ENCODE data around the gene TEP1.

TEP1 gene

DNA sequence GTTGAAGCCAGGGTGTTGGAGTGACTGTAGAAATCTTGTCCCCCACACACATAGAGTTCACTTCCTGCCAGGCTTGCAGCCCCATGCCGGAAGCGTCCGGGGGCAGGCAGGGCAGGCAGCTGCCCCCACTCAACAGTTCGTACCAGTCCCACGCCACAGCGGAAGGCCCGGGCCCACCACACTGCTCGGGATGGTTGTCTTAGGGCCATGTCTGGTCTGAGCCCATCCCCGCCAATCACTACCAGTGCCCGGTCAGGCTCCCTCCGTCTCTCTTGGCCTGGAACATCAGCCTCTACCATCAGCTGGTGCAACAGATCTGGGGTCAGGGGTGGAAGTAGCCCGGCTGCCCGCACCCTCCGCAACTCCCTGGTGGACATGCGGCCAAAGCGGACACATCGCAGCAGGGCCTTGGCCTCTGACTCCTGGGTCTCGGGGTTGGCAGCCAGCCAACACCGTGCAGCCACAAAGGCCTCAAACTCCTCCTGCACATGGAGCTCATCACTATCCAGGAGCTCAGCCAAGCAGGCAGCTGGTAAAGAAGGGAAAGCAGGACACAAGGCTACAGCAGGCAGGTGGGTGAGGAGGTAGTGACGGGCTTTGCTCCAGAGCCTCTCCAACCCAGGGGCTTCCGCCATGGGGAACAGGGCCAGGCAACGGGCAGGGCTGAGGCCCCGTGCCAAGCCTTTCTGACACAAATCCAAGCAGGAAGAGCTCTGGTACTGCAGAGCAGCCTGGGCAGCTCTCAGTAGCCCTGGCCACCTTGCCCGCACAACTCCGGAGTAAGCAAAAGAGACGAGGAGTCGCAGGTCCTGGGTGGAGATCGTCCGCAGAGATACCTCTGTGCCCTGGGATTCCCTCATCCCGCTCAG, 16.7 kb upstream of the TEP1 start:
- H3K4me3 ChIP-seq (ENCODE audit: low read length) = no peak overlapping the region

DNA sequence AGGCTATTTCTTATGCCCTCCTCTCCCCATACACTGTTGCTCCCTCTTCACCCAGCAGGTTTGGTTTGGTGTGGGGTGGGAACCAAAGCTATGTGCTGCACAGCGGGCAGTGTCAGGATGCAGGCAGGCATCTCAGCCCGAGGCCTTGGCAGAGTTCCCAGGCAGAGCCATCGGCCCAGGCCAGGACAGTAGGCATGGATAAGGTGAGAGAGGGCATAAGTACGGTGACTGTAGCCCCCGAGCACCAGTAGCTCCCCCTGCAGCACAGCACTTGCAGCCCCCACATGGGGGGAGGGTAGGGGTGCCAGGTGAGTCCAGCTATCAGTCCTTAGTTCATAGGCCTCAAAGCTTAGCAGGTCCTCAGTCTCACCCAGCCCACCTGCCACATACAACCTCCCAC, 15.5 kb upstream of the TEP1 start:
- Histone ChIP-seq H3K36me3 (ENCODE audit: control insufficient read depth, insufficient read depth, low read length) (no peaks in the 10 kb centered on the region), H3K4me3 (ENCODE audit: low read length) (no peak overlapping the region), H3K27me3 (ENCODE audit: control insufficient read depth, insufficient read depth, low read length) (no peaks in the 10 kb centered on the region; the same call in 1 of the 2 replicates), H3K27ac (ENCODE audit: low read length) (no peak overlapping the region), H3K4me1 (ENCODE audit: control insufficient read depth, insufficient read depth, low read length) (no peaks in the 10 kb centered on the region), H3K9me3 (ENCODE audit: control insufficient read depth, insufficient read depth, low read length) (no peaks in the 10 kb centered on the region)
- DNase-seq (ENCODE audit: low read depth, low spot score) = no peak
- no CpG with 5 or more reads among the region's 5 CpGs for WGBS (ENCODE audit: insufficient coverage, insufficient read length)

More for the DNA sequence above, 16.7 kb upstream of the TEP1 start:
- H3K27ac ChIP-seq (ENCODE audit: low read length) = no peak overlapping the region
- no peak for DNase-seq (ENCODE audit: low read depth, low spot score)
- no peaks in the 10 kb centered on the region for H3K36me3 ChIP-seq (ENCODE audit: control insufficient read depth, insufficient read depth, low read length)
- H3K27me3 ChIP-seq (ENCODE audit: control insufficient read depth, insufficient read depth, low read length) = no peaks in the 10 kb centered on the region; the same call in 1 of the 2 replicates
- no peaks in the 10 kb centered on the region for H3K4me1 ChIP-seq (ENCODE audit: control insufficient read depth, insufficient read depth, low read length)
- no CpG with 5 or more reads among the region's 30 CpGs for WGBS (ENCODE audit: insufficient coverage, insufficient read length)
- H3K9me3 ChIP-seq (ENCODE audit: control insufficient read depth, insufficient read depth, low read length) = no peaks in the 10 kb centered on the region

DNA sequence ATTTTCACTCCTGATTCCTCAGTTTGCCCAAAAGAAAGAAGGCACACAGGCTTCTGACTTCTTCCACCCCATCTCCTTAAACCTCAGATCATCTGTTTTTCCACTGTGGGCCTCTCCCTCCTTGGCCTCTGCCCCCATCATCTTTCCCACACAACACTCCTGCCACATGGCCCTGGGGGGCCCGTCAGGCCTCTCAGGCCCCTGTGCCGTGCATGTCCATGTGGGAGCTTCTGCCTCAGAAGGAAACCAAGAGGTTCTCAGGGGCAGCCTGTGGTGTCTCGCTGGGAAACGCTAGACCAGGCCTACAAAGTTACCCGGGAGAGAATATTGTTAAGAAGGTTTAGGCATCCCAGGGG, 14.7 kb upstream of the TEP1 start:
- Histone ChIP-seq H3K9me3 (ENCODE audit: control insufficient read depth, insufficient read depth, low read length) (no peaks in the 10 kb centered on the region), H3K4me3 (ENCODE audit: low read length) (no peak overlapping the region), H3K36me3 (ENCODE audit: control insufficient read depth, insufficient read depth, low read length) (no peaks in the 10 kb centered on the region), H3K4me1 (ENCODE audit: control insufficient read depth, insufficient read depth, low read length) (no peaks in the 10 kb centered on the region), H3K27ac (ENCODE audit: low read length) (no peak overlapping the region), H3K27me3 (ENCODE audit: control insufficient read depth, insufficient read depth, low read length) (no peaks in the 10 kb centered on the region; the same call in 1 of the 2 replicates)
- no CpG with 5 or more reads among the region's 5 CpGs for WGBS (ENCODE audit: insufficient coverage, insufficient read length)
- no peak for DNase-seq (ENCODE audit: low read depth, low spot score)

- no peak overlapping the region for H3K27ac ChIP-seq (ENCODE audit: low read length)
- WGBS (ENCODE audit: insufficient coverage, insufficient read length) = no CpG with 5 or more reads among the region's 5 CpGs
- no peaks in the 10 kb centered on the region for H3K9me3 ChIP-seq (ENCODE audit: control insufficient read depth, insufficient read depth, low read length)
- no peak for DNase-seq (ENCODE audit: low read depth, low spot score)
- H3K27me3 ChIP-seq (ENCODE audit: control insufficient read depth, insufficient read depth, low read length) = no peaks in the 10 kb centered on the region; the same call in 1 of the 2 replicates
- no peaks in the 10 kb centered on the region for H3K36me3 ChIP-seq (ENCODE audit: control insufficient read depth, insufficient read depth, low read length)
- H3K4me1 ChIP-seq (ENCODE audit: control insufficient read depth, insufficient read depth, low read length) = no peaks in the 10 kb centered on the region
- no peak overlapping the region for H3K4me3 ChIP-seq (ENCODE audit: low read length)
These were observed 14.1 kb upstream of the TEP1 start for GRCh38 chr14:20427231-20428009.

GRCh38 chr14:20424851-20425250, 11.6 kb upstream of the TEP1 start:
- Histone ChIP-seq H3K27me3 (ENCODE audit: control insufficient read depth, insufficient read depth, low read length) (no peaks in the 10 kb centered on the region), H3K36me3 (ENCODE audit: control insufficient read depth, insufficient read depth, low read length) (no peaks in the 10 kb centered on the region), H3K27ac (ENCODE audit: low read length) (no peak overlapping the region), H3K4me1 (ENCODE audit: control insufficient read depth, insufficient read depth, low read length) (no peaks in the 10 kb centered on the region), H3K4me3 (ENCODE audit: low read length) (no peak overlapping the region), H3K9me3 (ENCODE audit: control insufficient read depth, insufficient read depth, low read length) (no peaks in the 10 kb centered on the region)
- WGBS (ENCODE audit: insufficient coverage, insufficient read length) = no CpG with 5 or more reads among the region's 2 CpGs
- DNase-seq (ENCODE audit: low read depth, low spot score) = no peak

DNA sequence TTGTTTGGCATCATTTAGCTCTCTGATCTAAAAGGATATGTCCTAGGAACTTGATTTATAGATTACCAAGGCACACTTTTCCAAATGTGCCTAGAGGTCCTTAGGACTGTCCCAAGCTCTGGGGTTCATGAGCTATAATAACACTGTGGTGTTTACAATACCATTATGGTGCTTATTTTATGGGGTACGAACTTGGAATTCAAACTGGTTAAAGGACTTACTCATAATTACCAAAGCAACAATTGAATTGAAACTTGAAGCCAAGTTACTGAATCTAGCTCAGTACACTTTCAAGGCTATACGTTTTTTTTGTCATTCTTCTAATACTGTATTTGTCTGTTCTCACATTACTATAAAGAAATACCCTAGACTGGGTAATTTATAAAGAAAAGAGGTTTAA, 9.6 kb upstream of the TEP1 start:
- H3K27me3 ChIP-seq (ENCODE audit: control insufficient read depth, insufficient read depth, low read length) = no peaks in the 10 kb centered on the region
- no peak overlapping the region for H3K4me3 ChIP-seq (ENCODE audit: low read length)
- H3K4me1 ChIP-seq (ENCODE audit: control insufficient read depth, insufficient read depth, low read length) = no peaks in the 10 kb centered on the region
- H3K27ac ChIP-seq (ENCODE audit: low read length) = no peak overlapping the region
- DNase-seq (ENCODE audit: low read depth, low spot score) = no peak
- WGBS (ENCODE audit: insufficient coverage, insufficient read length) = no CpG with 5 or more reads among the region's 2 CpGs
- H3K9me3 ChIP-seq (ENCODE audit: control insufficient read depth, insufficient read depth, low read length) = no peaks in the 10 kb centered on the region
- H3K36me3 ChIP-seq (ENCODE audit: control insufficient read depth, insufficient read depth, low read length) = no peaks in the 10 kb centered on the region

DNA sequence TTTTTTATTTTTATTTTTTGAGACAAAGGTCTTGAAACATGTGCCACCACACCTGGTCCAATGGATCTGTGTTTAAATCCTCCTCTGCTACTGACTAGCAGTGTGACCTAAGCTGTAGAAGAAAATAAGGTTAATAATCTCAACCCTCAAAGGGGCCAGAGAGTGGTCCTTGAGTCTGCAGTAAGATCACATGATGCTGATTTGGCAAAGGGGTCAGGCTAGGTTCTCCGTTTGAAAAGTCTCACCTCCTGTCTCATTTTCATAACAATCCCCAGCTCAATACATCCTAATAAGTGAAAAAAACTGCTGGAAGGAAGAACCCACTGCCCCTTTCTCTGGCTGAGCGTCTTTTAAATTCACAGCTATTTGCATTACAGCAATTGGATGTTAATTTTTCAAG, 8.0 kb upstream of the TEP1 start:
- Histone ChIP-seq H3K4me1 (ENCODE audit: control insufficient read depth, insufficient read depth, low read length) (no peaks in the 10 kb centered on the region), H3K9me3 (ENCODE audit: control insufficient read depth, insufficient read depth, low read length) (no peaks in the 10 kb centered on the region), H3K36me3 (ENCODE audit: control insufficient read depth, insufficient read depth, low read length) (no peaks in the 10 kb centered on the region), H3K4me3 (ENCODE audit: low read length) (no peak overlapping the region), H3K27ac (ENCODE audit: low read length) (no peak overlapping the region), H3K27me3 (ENCODE audit: control insufficient read depth, insufficient read depth, low read length) (no peaks in the 10 kb centered on the region)
- WGBS (ENCODE audit: insufficient coverage, insufficient read length) = no CpG with 5 or more reads among the region's 2 CpGs
- DNase-seq (ENCODE audit: low read depth, low spot score) = no peak

- WGBS (ENCODE audit: insufficient coverage, insufficient read length) = no CpG with 5 or more reads among the region's 1 CpG
- H3K27ac ChIP-seq (ENCODE audit: low read length) = no peak overlapping the region
- H3K4me1 ChIP-seq (ENCODE audit: control insufficient read depth, insufficient read depth, low read length) = no peaks in the 10 kb centered on the region
- no peaks in the 10 kb centered on the region for H3K27me3 ChIP-seq (ENCODE audit: control insufficient read depth, insufficient read depth, low read length)
- no peak for DNase-seq (ENCODE audit: low read depth, low spot score)
- H3K9me3 ChIP-seq (ENCODE audit: control insufficient read depth, insufficient read depth, low read length) = no peaks in the 10 kb centered on the region
- H3K4me3 ChIP-seq (ENCODE audit: low read length) = no peak overlapping the region
- H3K36me3 ChIP-seq (ENCODE audit: control insufficient read depth, insufficient read depth, low read length) = no peaks in the 10 kb centered on the region
These were observed 6.1 kb upstream of the TEP1 start for GRCh38 chr14:20419419-20419818.

GRCh38 chr14:20418501-20418909, 5.2 kb upstream of the TEP1 start:
- Histone ChIP-seq H3K9me3 (ENCODE audit: control insufficient read depth, insufficient read depth, low read length) (no peaks in the 10 kb centered on the region), H3K27ac (ENCODE audit: low read length) (no peak overlapping the region), H3K4me3 (ENCODE audit: low read length) (no peak overlapping the region), H3K36me3 (ENCODE audit: control insufficient read depth, insufficient read depth, low read length) (no peaks in the 10 kb centered on the region), H3K4me1 (ENCODE audit: control insufficient read depth, insufficient read depth, low read length) (no peaks in the 10 kb centered on the region), H3K27me3 (ENCODE audit: control insufficient read depth, insufficient read depth, low read length) (no peaks in the 10 kb centered on the region)
- no peak for DNase-seq (ENCODE audit: low read depth, low spot score)
- no CpG with 5 or more reads among the region's 2 CpGs for WGBS (ENCODE audit: insufficient coverage, insufficient read length)

DNA sequence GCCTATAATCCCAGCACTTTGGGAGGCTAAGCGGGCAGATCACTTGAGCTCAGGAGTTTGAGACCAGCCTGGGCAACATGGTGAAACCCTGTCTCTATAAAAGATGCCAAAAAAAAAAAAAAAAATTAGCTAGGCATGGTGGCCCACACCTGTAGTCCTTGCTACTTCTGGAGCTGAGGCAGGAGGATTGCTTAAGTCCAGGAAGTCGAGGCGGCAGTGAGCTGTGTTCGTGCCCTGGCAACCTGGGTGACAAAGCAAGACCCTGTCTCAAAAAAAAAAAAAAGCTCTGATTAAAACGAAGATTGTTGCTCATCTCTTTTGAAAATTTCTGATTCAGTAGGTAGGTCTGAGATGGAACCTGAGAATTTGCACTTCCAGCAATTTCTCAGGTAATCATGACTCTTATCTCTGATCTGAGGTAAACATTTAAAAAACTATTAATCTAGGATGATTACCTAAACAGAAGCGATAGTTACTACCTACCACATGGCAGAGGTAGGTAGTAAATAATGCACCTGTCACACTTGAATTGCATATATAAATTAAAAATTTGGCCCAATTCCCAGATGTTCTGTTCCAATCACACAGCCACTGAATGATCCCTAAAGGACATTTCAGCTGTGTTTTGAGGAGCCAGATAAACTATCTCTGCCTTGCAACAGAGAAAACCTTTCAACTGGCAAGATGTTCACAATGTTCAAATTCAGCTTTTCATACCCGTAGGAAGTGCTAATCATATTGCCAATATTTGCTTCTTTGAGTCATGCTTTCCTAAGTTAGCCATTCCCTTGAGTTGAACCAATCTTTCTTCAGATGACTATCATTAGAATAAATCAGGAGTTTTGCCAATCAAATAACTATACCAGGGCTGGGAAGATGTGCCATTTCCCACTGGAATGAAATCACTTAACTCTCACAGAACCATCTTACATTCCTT, 4.2 kb upstream of the TEP1 start:
- H3K36me3 ChIP-seq (ENCODE audit: control insufficient read depth, insufficient read depth, low read length) = no peaks in the 10 kb centered on the region
- no peak for DNase-seq (ENCODE audit: low read depth, low spot score)
- H3K4me1 ChIP-seq (ENCODE audit: control insufficient read depth, insufficient read depth, low read length) = no peaks in the 10 kb centered on the region
- WGBS (ENCODE audit: insufficient coverage, insufficient read length) = no CpG with 5 or more reads among the region's 7 CpGs
- H3K27ac ChIP-seq (ENCODE audit: low read length) = no peak overlapping the region
- no peak overlapping the region for H3K4me3 ChIP-seq (ENCODE audit: low read length)
- no peaks in the 10 kb centered on the region for H3K27me3 ChIP-seq (ENCODE audit: control insufficient read depth, insufficient read depth, low read length)
- no peaks in the 10 kb centered on the region for H3K9me3 ChIP-seq (ENCODE audit: control insufficient read depth, insufficient read depth, low read length)

All from iPS DF 6.9 (cell line).